GM23338 (cell line): Measurements from ENCODE around the gene DDX43. TPM values are rescaled to one million over a fixed set of nuclear protein-coding genes. Genes with fewer than 3 reads are reported as not detected.

Experiments
- ATAC-seq: fragments of 200-7000 bp; cut with Tn5 transposase; 3 replicates; pipeline ENCODE4 v1.9.1; 2020
- DNase-seq: peaks from one replicate; pipeline ENCODE4 v3.0.0-alpha.2; 2015; ENCODE audit warnings: low spot score
- H2AFZ ChIP-seq: fragments of 200-600 bp; sonication (generic); 2 replicates; pipeline ENCODE4 v1.8.0; 2016; ENCODE audit warnings: antibody characterized with exemption, mild to moderate bottlenecking, moderate library complexity
- H3F3A ChIP-seq: fragments of 200-600 bp; sonication (generic); replicated peaks from 2 replicates; pipeline ENCODE4 v1.8.0; 2017; ENCODE audit warnings: antibody characterized with exemption, mixed run types, low read depth
- H3K27ac ChIP-seq: fragments of 200-600 bp; sonication (generic); 2 replicates; pipeline ENCODE4 v1.6.1; 2016; ENCODE audit warnings: low read depth
- H3K27me3 ChIP-seq: fragments of 200-600 bp; sonication (generic); 2 replicates; pipeline ENCODE4 v1.8.0; 2016; ENCODE audit warnings: mild to moderate bottlenecking, mixed run types, moderate library complexity; ENCODE audit not compliant: insufficient read depth
- H3K36me3 ChIP-seq: fragments of 200-600 bp; sonication (generic); 2 replicates; pipeline ENCODE4 v1.8.0; 2016; ENCODE audit warnings: mild to moderate bottlenecking; ENCODE audit not compliant: insufficient read depth
- H3K4me1 ChIP-seq: fragments of 200-600 bp; sonication (generic); 2 replicates; pipeline ENCODE4 v1.8.0; 2016; ENCODE audit warnings: mild to moderate bottlenecking, moderate library complexity; ENCODE audit not compliant: insufficient read depth
- H3K4me2 ChIP-seq: fragments of 200-600 bp; sonication (generic); 2 replicates; pipeline ENCODE4 v1.7.1; 2017; ENCODE audit warnings: mixed run types
- H3K4me3 ChIP-seq: fragments of 200-600 bp; sonication (generic); 2 replicates; pipeline ENCODE4 v1.6.1; 2016; ENCODE audit warnings: mixed run types
- H3K79me2 ChIP-seq: fragments of 200-600 bp; sonication (generic); replicated peaks from 2 replicates; pipeline ENCODE4 v1.8.0; 2017; ENCODE audit warnings: mild to moderate bottlenecking; ENCODE audit not compliant: insufficient read depth
- H3K9me2 ChIP-seq: fragments of 200-600 bp; sonication (generic); 2 replicates; pipeline ENCODE4 v1.8.0; 2017; ENCODE audit not compliant: insufficient read depth
- H4K20me1 ChIP-seq: fragments of 200-600 bp; sonication (generic); replicated peaks from 2 replicates; pipeline ENCODE4 v1.8.0; 2017; ENCODE audit warnings: mild to moderate bottlenecking; ENCODE audit not compliant: insufficient read depth
- H3K27ac Mint-ChIP-seq: 2 replicates; pipeline ENCODE4 v1.8.0; 2020; ENCODE audit warnings: inconsistent platforms, mild to moderate bottlenecking, moderate library complexity, mixed read lengths
- H3K27me3 Mint-ChIP-seq: 3 replicates; pipeline ENCODE4 v1.8.0; 2022; ENCODE audit warnings: low read depth, mild to moderate bottlenecking, moderate library complexity, mixed read lengths, inconsistent platforms; ENCODE audit not compliant: insufficient read depth, poor library complexity
- H3K36me3 Mint-ChIP-seq: 3 replicates; pipeline ENCODE4 v1.8.0; 2021; ENCODE audit warnings: low read depth, mild to moderate bottlenecking, inconsistent platforms, moderate library complexity, mixed read lengths
- H3K4me1 Mint-ChIP-seq: 3 replicates; pipeline ENCODE4 v1.8.0; 2020; ENCODE audit warnings: mild to moderate bottlenecking, inconsistent platforms, mixed read lengths
- H3K4me3 Mint-ChIP-seq: 3 replicates; pipeline ENCODE4 v1.8.0; 2021; ENCODE audit warnings: moderate library complexity, mild to moderate bottlenecking, inconsistent platforms, mixed read lengths
- H3K9me3 Mint-ChIP-seq: 3 replicates; pipeline ENCODE4 v1.8.0; 2020; ENCODE audit warnings: moderate library complexity, mild to moderate bottlenecking, inconsistent platforms, mixed read lengths
- CREB1 ChIP-seq: fragments of 250-450 bp; sonication (Bioruptor Pico); IDR thresholded peaks from 2 replicates; pipeline ENCODE4 v1.5.0; 2020; ENCODE audit warnings: low read depth, mild to moderate bottlenecking, moderate library complexity
- CTCF ChIP-seq, 2 experiments: fragments of 200-600 bp in 1 of 2; sonication (generic) in 1 of 2; conservative IDR thresholded peaks; 2 replicates each; pipeline versions ENCODE4 v1.5.1 to v1.6.1; 2016 to 2017; ENCODE audit warnings: antibody characterized with exemption in 2 of 2, low read depth in 2 of 2, mild to moderate bottlenecking in 2 of 2, moderate library complexity in 1 of 2
- EZH2 ChIP-seq: fragments of 200-600 bp; sonication (generic); IDR thresholded peaks from one replicate; pipeline ENCODE4 v1.8.0; 2017; ENCODE audit warnings: antibody characterized with exemption, mild to moderate bottlenecking, low read depth; ENCODE audit not compliant: unreplicated experiment
- EZH2phosphoT487 ChIP-seq: fragments of 200-600 bp; sonication (generic); IDR thresholded peaks from one replicate; pipeline ENCODE4 v1.8.1; 2018; ENCODE audit warnings: antibody characterized with exemption; ENCODE audit not compliant: unreplicated experiment
- JUNB ChIP-seq: IDR thresholded peaks from one replicate; pipeline ENCODE4 v1.6.1; 2016; ENCODE audit warnings: antibody characterized with exemption; ENCODE audit not compliant: unreplicated experiment
- NANOG ChIP-seq: IDR thresholded peaks from 2 replicates; pipeline ENCODE4 v1.6.1; 2016; ENCODE audit warnings: antibody characterized with exemption, borderline replicate concordance
- POLR2AphosphoS5 ChIP-seq: IDR thresholded peaks from 2 replicates; pipeline ENCODE4 v1.6.1; 2016; ENCODE audit warnings: antibody characterized with exemption, low read depth
- STAT1 ChIP-seq: IDR thresholded peaks from one replicate; pipeline ENCODE4 v1.6.1; 2016; ENCODE audit warnings: antibody characterized with exemption; ENCODE audit not compliant: unreplicated experiment
- ZNF114 ChIP-seq: fragments of 250-450 bp; sonication (Bioruptor Pico); IDR thresholded peaks from 2 replicates; pipeline ENCODE4 v1.5.0; 2020; ENCODE audit warnings: mild to moderate bottlenecking, moderate library complexity
- ZNF331 ChIP-seq: fragments of 250-450 bp; sonication (Bioruptor Pico); IDR thresholded peaks from 2 replicates; pipeline ENCODE4 v1.5.0; 2020; ENCODE audit warnings: low read depth, mild to moderate bottlenecking, moderate library complexity
- ZNF462 ChIP-seq: fragments of 250-450 bp; sonication (Bioruptor Pico); IDR thresholded peaks from 2 replicates; pipeline ENCODE4 v1.5.0; 2020; ENCODE audit warnings: mild to moderate bottlenecking, moderate library complexity
- polyA plus RNA-seq: library from polyadenylated mRNA; unstranded; fragments of >200 nt; fragmentation: Nextera tagmentation; extraction: Ambion mirVana; gene quantifications from 2 replicates; pipeline ENCODE4 v1.2.1, GENCODE V29; 2016
- total RNA-seq: library from RNA; depleted of rRNA; stranded (reverse); fragments of >200 nt; shearing (Covaris generic); gene quantifications from 2 replicates; pipeline ENCODE4 v1.2.3, GENCODE V29; 2014
- TF ChIP-seq, protein P1 (sequence below): IDR thresholded peaks from 2 replicates; pipeline ENCODE4 v1.6.1; 2016; ENCODE audit warnings: antibody characterized with exemption
- TF ChIP-seq, protein P2 (sequence below): IDR thresholded peaks from one replicate; pipeline ENCODE4 v1.6.1; 2018; ENCODE audit warnings: antibody characterized with exemption; ENCODE audit not compliant: unreplicated experiment

The DDX43 gene
- total and polyA plus RNA-seq, 2 experiments from 2014 or later: 0.49 to 0.60 TPM

- Mint-ChIP-seq H3K27ac (no peak overlapping the region), H3K9me3 (no peaks in the 10 kb centered on the region), H3K36me3 (no peaks in the 10 kb centered on the region), H3K27me3 (peaks cover 2% of the 10 kb centered on the region), H3K4me3 (no peak overlapping the region), H3K4me1 (peaks cover 2% of the 10 kb centered on the region)
- Histone ChIP-seq H4K20me1 (no peaks in the 10 kb centered on the region), H3K27ac (no peak overlapping the region), H3K9me2 (no peaks in the 10 kb centered on the region), H3K36me3 (no peaks in the 10 kb centered on the region), H3K4me3 (no peak overlapping the region), H3K4me2 (no peak overlapping the region), H3K4me1 (peaks cover 6% of the 10 kb centered on the region; the same call in 1 of the 2 replicates), H3K79me2 (no peaks in the 10 kb centered on the region), H2AFZ (no peak overlapping the region), H3K27me3 (no peaks in the 10 kb centered on the region), H3F3A (no peaks in the 10 kb centered on the region)
- ATAC-seq (no peak), DNase-seq (no peak)
- TF ChIP-seq, protein P1, sequence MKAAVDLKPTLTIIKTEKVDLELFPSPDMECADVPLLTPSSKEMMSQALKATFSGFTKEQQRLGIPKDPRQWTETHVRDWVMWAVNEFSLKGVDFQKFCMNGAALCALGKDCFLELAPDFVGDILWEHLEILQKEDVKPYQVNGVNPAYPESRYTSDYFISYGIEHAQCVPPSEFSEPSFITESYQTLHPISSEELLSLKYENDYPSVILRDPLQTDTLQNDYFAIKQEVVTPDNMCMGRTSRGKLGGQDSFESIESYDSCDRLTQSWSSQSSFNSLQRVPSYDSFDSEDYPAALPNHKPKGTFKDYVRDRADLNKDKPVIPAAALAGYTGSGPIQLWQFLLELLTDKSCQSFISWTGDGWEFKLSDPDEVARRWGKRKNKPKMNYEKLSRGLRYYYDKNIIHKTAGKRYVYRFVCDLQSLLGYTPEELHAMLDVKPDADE: no peak
- TF ChIP-seq EZH2 (no peak), ZNF462 (CRISPR knock-in tag) (no peak), STAT1 (no peak), CTCF (conservative IDR thresholded peaks at IDR 0.05; ENCODE audit: low read depth in 2 of 2) (no peak), CREB1 (CRISPR knock-in tag) (no peak), NANOG (no peak), EZH2phosphoT487 (no peak), ZNF331 (CRISPR knock-in tag) (no peak), JUNB (no peak), POLR2AphosphoS5 (no peak), ZNF114 (CRISPR knock-in tag) (no peak)
- TF ChIP-seq, protein P2, sequence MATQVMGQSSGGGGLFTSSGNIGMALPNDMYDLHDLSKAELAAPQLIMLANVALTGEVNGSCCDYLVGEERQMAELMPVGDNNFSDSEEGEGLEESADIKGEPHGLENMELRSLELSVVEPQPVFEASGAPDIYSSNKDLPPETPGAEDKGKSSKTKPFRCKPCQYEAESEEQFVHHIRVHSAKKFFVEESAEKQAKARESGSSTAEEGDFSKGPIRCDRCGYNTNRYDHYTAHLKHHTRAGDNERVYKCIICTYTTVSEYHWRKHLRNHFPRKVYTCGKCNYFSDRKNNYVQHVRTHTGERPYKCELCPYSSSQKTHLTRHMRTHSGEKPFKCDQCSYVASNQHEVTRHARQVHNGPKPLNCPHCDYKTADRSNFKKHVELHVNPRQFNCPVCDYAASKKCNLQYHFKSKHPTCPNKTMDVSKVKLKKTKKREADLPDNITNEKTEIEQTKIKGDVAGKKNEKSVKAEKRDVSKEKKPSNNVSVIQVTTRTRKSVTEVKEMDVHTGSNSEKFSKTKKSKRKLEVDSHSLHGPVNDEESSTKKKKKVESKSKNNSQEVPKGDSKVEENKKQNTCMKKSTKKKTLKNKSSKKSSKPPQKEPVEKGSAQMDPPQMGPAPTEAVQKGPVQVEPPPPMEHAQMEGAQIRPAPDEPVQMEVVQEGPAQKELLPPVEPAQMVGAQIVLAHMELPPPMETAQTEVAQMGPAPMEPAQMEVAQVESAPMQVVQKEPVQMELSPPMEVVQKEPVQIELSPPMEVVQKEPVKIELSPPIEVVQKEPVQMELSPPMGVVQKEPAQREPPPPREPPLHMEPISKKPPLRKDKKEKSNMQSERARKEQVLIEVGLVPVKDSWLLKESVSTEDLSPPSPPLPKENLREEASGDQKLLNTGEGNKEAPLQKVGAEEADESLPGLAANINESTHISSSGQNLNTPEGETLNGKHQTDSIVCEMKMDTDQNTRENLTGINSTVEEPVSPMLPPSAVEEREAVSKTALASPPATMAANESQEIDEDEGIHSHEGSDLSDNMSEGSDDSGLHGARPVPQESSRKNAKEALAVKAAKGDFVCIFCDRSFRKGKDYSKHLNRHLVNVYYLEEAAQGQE: no peak
These were observed 31.6 kb upstream of the DDX43 start for GRCh38 chr6:73362869-73363536.
